ENCODE data around the gene GAREM1.

Gene GAREM1

DNA sequence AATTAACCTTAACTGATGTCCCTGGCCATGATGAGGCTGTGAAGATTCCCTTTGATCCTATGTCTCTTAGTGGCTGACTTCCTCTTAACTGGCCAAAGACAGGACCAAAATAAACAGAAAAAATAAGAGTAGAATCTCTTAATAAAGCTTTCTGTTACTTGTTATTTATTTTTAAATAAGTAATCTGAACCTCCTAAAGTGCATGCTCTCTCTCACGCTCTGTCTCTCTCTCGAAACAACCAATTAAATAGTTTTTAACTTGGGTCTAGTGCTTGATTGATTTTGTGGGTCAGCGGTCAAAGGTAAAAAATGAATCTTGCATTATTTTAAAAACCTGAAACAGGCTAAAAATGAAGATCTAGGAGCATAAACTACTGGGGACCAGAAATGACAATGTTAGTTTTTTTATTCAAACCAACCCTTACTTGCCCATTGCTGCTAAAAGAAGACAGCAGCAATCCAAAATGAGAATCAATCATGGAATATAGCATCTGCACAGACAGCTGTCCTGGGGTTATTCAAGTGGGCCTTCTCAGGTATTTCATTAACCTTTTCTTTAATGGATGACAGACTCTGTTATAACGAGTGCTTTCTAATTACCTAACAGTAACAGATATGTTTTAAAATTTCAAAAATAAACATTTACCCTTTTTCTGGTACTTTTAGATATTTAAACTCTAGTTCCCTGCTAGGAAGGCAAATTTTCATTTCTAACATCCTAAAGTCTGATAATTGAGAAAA lies 11.2 kb downstream of the GAREM1 start:
- DNase-seq (ENCODE audit: low spot score), result no peak

DNA sequence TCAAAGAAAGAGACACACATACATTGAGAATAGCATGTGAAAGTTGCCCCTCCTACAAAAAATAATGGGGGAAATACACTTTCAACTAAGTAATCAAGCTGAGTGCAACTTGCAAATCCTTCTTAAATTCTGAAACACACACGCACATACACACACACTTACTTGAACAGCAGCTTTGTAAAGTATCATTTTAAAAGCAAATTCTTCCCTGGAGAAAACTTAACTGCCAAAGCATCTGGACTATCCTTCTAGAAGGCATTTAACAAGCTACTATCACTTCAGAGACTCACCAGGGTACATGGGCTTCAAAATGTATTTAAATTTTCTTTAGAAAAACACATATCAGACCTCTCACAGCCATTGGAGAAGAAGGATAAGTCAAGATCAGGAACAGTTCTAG lies 15.3 kb downstream of the GAREM1 start:
- DNase-seq (ENCODE audit: low spot score), result no peak

DNA sequence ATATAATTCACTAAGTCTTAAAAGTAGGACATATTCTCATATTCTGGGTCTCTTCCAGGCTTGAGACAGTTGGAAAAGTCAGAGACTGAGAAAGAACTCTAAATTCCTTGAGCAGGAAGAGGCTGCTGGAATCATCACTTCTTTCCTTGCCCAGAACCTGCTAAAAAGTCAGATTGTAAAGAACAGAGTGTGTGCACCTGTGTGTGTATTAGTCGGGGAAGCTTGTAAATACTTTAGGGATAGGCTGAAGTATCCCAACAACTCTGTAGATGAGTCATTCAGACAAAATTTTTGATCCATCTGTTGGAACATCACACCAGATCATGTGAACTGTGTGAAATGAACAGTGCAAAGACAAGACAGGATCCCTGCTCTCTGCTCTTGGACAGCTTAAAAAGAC lies 16.1 kb downstream of the GAREM1 start:
- no peak for DNase-seq (ENCODE audit: low spot score)

DNA sequence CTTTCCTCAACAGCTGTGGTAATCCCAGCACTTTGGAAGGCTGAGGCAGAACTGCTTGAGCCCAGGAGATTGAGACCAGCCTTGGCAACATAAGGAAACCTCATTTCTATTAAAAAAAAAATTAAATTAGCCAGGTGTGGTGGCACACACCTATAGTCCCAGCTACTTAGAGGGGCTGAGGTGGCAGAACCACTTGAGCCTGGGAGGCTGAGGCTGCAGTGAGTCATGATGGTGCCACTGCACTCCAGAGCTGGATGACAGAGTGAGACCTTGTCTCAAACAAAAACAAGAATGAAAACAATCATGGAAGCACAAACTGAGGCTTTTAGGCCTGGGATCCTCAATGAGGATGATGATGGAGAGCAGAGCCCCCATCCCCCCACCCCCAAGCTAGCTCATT lies 19.8 kb downstream of the GAREM1 start:
- DNase-seq (ENCODE audit: low spot score), result no peak

GRCh38 chr18:32450026-32450691 lies 20.5 kb downstream of the GAREM1 start:
- no peak for DNase-seq (ENCODE audit: low spot score)

DNA sequence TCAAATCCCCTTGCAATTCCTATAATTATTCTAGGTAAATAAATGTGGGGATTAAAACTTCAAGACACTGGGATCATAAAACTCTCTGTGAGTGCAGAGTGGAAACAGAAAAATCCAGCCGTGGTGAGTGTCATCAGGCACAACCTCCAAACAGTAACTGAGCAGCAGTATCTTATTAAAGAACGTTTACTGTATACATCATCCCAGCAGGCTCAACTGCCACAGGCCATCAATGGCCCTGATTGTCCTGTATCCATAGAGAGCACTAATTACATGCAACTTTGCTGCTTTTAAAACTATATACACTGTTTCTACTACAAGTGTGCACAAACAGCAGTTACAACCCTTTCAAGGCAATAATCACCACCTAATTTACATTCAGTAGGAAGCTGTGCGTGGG lies 23.9 kb downstream of the GAREM1 start:
- DNase-seq (ENCODE audit: low spot score), result no peak

GRCh38 chr18:32445846-32446245 lies 24.8 kb downstream of the GAREM1 start:
- DNase-seq (ENCODE audit: low spot score), result no peak

DNA sequence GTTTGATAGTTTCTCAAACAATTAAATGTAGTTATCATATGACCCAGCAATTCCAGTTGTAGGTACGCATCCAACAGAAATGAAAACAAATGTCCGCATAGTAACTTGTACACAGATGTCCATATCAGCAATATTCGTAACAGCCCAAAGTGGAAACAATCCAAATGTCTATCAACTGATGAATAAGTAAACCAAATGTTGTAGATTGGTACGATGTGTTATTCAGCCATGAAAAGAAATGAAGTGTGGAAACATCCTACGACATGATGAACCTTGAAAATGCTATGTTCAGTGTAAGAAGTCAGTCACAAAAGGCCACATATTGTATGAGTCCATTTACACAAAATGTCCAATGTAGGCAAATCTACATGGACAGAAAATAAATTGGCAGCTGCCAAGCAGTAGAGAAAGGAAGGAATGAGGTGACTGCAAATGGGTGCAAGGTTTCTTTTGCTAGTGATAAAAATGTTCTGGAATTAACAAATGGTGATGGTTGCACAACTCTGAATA lies 26.9 kb downstream of the GAREM1 start:
- DNase-seq (ENCODE audit: low spot score), result no peak

DNA sequence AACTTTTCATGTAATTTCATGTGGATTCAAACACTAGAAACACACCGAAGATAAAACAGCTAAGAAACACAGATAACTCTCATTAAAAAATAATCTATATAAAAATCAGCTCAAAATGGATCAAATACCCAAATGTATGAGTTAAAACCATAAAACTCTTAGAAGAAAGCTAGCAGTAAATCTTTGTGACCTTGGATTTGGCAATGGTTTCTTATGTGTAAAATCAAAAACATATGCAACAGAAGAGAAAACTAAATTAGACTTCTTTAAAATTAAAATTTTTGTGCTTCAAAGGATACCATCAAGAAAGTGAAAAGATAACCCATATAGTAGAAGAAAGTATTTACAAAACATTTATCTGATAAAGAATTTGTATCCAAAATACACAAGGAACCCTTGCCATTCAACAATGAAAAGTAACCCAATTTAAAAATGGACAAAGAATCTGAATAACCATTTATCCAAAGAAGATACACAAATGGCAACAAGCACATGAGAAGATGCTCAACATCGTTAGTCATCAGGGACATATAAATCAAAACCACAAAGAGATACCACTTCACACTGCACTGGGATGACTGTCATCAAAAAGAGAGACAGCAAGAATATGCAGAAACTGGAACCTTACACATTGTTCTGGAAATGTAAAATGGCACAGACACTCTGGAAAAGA lies 27.5 kb downstream of the GAREM1 start:
- DNase-seq (ENCODE audit: low spot score), result no peak

DNA sequence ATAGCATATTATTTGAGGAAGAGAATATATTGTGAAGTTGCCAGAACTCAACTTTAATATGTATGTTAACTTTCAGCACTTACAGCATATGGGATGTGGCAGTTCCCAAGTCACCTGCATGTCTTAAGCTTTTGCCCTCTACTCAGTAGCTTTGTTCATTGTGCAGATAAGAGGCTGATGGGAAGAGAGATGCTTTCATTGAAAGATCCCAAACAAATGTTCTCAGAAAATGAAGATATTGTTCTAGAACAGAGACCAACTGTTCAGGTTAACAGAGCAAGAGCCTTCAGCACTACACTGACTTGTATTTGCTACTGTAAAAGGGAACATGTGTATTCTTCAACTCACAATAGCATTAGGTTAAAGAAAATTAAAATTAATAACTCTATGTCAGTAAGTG lies 28.1 kb downstream of the GAREM1 start:
- DNase-seq (ENCODE audit: low spot score), result no peak

- no peak for DNase-seq (ENCODE audit: low spot score)
Observed at GRCh38 chr18:32441533-32441932, 29.1 kb downstream of the GAREM1 start.

GRCh38 chr18:32440518-32440917 lies 30.2 kb downstream of the GAREM1 start:
- DNase-seq (ENCODE audit: low spot score), result no peak

- no peak for DNase-seq (ENCODE audit: low spot score)
Observed at GRCh38 chr18:32439802-32440201, 30.9 kb downstream of the GAREM1 start.

DNA sequence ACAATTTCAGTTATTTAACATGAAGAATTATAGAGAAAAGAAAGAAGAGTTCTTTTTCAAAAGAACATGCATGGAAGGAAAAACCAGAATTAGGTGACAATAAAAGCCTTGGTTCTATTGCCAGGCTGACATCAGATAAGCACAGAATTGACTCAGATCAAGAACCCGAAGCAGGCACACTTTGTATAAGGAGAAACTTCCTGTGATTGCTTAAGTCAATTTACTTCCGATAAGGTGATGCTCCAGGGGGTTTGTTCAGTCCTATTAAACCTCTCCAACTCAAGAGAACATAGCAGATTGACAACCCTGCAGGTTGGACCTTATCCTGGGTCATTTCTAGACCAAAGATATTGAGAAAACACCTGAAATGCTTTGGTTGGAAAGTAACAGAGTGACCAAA lies 31.4 kb downstream of the GAREM1 start:
- DNase-seq (ENCODE audit: low spot score), result no peak

DNA sequence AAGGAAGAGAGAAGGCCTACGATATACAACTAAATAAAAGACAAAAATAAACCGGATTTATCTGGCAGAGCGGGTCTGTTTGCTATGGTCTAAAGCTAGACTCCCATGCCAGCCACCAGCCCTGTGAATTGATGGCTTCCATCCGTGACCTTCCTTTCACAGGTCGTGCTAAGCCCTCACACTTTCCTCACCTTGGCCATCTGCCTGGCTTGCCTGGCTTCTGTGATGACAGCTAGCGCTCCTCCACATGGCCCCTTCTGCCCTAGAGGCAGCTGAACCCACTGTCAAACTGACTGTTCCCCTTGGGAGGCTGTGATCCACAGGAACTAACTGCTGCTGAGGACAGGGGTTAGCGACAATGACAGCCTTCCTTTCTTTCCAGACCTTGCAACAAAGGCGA lies 32.5 kb downstream of the GAREM1 start:
- no peak for DNase-seq (ENCODE audit: low spot score)

DNA sequence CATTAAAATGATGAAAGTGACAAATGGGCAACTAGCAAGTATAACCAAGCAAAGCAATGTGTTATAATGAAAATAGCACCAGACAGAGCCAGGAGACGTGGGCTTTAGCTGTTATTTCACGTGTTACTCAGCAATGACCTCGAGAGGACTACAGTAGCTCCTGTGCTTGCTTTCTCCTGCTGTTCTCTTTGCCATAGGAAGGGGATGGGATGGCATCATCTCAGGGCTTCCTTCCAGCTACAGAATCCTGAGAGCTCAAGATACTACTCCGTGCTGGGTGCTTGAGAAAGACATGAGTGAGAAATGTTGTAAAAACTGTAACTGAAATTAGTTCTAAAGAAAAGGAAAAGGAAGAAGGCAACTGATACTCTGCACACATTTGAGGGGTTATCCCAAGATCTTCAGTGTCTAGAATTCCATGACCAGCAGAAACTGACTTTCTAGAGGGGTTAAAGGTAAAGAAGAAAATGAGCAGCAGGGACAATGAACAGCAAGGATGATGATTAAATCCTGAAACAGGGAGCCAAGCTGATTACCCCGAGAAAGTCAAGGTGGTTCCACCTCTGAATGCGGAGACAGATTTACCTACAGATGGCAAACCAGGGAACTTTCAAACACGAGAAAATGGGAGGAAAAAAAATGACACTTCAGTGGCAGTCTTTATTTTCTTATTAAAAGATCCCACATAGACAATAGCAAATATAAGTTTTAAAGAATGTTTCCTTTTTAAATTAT lies 33.4 kb downstream of the GAREM1 start:
- no peak for DNase-seq (ENCODE audit: low spot score)

DNA sequence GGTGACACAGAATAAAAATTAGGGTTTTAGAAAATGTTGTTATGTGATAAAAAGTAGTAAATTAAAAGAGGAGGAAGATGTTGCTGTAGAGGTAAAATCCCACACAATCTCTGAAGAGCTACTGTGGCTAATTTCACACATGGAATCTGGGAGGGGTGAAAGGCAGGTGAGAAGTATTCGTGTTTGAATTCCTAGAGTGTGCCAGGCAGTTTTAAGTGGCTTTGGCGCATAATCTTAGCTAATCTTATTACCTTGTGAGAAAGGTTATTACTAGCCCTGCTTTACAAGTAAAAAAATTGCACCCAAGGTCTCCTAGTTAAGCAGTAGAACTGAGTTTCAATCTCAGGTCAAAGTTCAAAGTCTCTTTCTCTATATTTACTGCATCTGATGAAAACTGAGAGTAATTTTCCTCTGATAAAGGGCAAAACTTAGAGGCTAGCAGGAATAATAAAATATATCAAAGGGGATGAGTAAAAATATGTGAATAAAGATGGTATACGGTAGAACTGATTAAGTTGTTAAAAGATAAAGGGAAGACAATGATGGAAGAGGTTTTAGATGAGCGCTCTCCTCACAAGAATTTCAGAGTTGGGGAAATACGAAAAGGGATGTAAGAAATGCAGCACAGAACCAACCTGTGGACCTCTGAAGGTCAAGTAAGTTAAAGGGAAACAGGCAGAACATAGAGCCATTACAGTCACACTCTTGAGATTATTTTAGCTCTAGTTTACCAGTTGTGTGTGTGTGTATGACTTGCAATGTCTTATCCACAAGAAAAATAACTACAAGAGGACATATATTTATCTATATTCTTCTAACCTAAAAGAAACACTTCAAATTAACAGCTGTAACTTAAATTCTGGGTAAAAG lies 34.8 kb downstream of the GAREM1 start:
- DNase-seq (ENCODE audit: low spot score), result no peak

DNA sequence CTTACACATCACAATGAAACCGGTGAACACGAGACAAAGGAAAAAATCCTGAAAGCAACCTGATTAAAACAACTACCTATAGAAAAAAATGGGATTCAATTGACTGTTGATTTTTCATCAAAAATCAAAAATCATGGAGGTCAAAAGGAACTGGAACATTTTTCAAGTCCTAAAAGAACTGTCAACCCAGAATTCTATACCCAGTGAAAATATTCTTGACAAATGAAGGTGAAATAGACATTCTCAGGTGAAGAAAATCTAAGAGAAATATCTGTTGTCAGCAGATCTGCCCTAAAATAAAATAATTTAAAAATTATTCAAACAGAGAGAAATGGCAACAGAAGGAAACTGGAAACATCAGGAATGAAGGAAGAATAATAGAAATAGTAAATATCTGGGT lies 38.9 kb downstream of the GAREM1 start:
- no peak for DNase-seq (ENCODE audit: low spot score)

- DNase-seq (ENCODE audit: low spot score), result no peak
Observed at GRCh38 chr18:32429402-32429801, 41.3 kb downstream of the GAREM1 start.

DNA sequence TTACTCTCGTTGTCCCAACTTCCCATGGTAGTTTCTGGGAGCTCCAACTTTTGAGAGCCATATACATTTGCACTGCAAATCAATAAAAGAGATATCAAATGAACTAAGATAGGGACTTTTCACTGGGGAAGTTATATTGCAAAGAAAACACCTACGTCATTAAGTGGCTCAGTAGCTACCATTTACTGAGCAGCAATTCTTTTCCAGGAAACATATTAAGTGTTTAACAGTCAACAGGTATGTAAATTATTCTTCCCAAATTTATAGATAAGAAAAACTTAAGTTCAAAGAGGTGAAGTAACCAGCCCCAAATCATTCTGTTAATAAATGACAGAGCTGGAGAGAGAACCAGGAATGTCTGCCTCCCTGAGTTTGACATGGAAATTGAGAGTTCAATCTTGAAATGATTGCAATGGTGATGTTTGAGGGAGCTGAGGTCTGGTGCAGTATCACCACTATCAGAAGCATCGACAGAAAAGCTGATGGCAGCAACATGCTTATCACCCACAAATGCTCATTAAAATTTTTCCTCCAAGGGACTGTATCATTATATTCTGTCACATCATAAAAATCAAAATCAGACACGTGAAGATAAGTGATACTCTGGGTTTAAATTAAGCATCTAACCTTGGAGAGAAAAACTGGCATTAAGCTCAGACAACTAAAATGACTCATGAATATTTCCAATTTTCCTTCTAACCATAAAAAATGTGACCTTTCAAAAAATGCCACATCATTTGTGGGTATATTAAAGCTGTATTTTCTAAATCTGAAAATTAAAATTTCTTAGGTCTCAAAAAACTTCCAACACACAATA lies 43.4 kb downstream of the GAREM1 start:
- DNase-seq (ENCODE audit: low spot score), result no peak

- no peak for DNase-seq (ENCODE audit: low spot score)
Observed at GRCh38 chr18:32425466-32425865, 45.2 kb downstream of the GAREM1 start.
